ENCODE results near the gene SGCE.

Gene SGCE

GRCh38 chr7:94623820-94624219 is 32.1 kb downstream of the SGCE start:
- Histone ChIP-seq H3K27me3 (ENCODE audit: control insufficient read depth, insufficient read depth, low read length) (no peaks in the 10 kb centered on the region), H3K4me3 (ENCODE audit: low read length) (no peak overlapping the region), H3K36me3 (ENCODE audit: control insufficient read depth, insufficient read depth, low read length) (no peaks in the 10 kb centered on the region), H3K27ac (ENCODE audit: low read length) (no peak overlapping the region), H3K4me1 (ENCODE audit: control insufficient read depth, insufficient read depth, low read length) (no peaks in the 10 kb centered on the region), H3K9me3 (ENCODE audit: control insufficient read depth, insufficient read depth, low read length) (no peaks in the 10 kb centered on the region)
- DNase-seq (ENCODE audit: low read depth, low spot score): no peak
- WGBS (ENCODE audit: insufficient coverage, insufficient read length): no CpG with 5 or more reads among the region's 3 CpGs

- H3K9me3 ChIP-seq (ENCODE audit: control insufficient read depth, insufficient read depth, low read length): no peaks in the 10 kb centered on the region
- no peak for DNase-seq (ENCODE audit: low read depth, low spot score)
- H3K4me3 ChIP-seq (ENCODE audit: low read length): no peak overlapping the region
- WGBS (ENCODE audit: insufficient coverage, insufficient read length): no CpG with 5 or more reads among the region's 2 CpGs
- no peaks in the 10 kb centered on the region for H3K4me1 ChIP-seq (ENCODE audit: control insufficient read depth, insufficient read depth, low read length)
- no peaks in the 10 kb centered on the region for H3K36me3 ChIP-seq (ENCODE audit: control insufficient read depth, insufficient read depth, low read length)
- no peaks in the 10 kb centered on the region for H3K27me3 ChIP-seq (ENCODE audit: control insufficient read depth, insufficient read depth, low read length)
- no peak overlapping the region for H3K27ac ChIP-seq (ENCODE audit: low read length)
Observed at GRCh38 chr7:94621120-94621519, 34.8 kb downstream of the SGCE start.

GRCh38 chr7:94620703-94621118 is 35.2 kb downstream of the SGCE start:
- no peak overlapping the region for H3K27ac ChIP-seq (ENCODE audit: low read length)
- H3K27me3 ChIP-seq (ENCODE audit: control insufficient read depth, insufficient read depth, low read length): no peaks in the 10 kb centered on the region
- H3K36me3 ChIP-seq (ENCODE audit: control insufficient read depth, insufficient read depth, low read length): no peaks in the 10 kb centered on the region
- no peak overlapping the region for H3K4me3 ChIP-seq (ENCODE audit: low read length)
- no peaks in the 10 kb centered on the region for H3K9me3 ChIP-seq (ENCODE audit: control insufficient read depth, insufficient read depth, low read length)
- DNase-seq (ENCODE audit: low read depth, low spot score): no peak
- H3K4me1 ChIP-seq (ENCODE audit: control insufficient read depth, insufficient read depth, low read length): no peaks in the 10 kb centered on the region
- WGBS (ENCODE audit: insufficient coverage, insufficient read length): no CpG with 5 or more reads among the region's 2 CpGs

- no peak overlapping the region for H3K4me3 ChIP-seq (ENCODE audit: low read length)
- WGBS (ENCODE audit: insufficient coverage, insufficient read length): no CpG with 5 or more reads among the region's 1 CpG
- no peak overlapping the region for H3K27ac ChIP-seq (ENCODE audit: low read length)
- no peaks in the 10 kb centered on the region for H3K36me3 ChIP-seq (ENCODE audit: control insufficient read depth, insufficient read depth, low read length)
- DNase-seq (ENCODE audit: low read depth, low spot score): no peak
- no peaks in the 10 kb centered on the region for H3K4me1 ChIP-seq (ENCODE audit: control insufficient read depth, insufficient read depth, low read length)
- no peaks in the 10 kb centered on the region for H3K27me3 ChIP-seq (ENCODE audit: control insufficient read depth, insufficient read depth, low read length)
- no peaks in the 10 kb centered on the region for H3K9me3 ChIP-seq (ENCODE audit: control insufficient read depth, insufficient read depth, low read length)
Observed at GRCh38 chr7:94618126-94618525, 37.8 kb downstream of the SGCE start.

GRCh38 chr7:94616855-94617254 is 39.1 kb downstream of the SGCE start:
- Histone ChIP-seq H3K9me3 (ENCODE audit: control insufficient read depth, insufficient read depth, low read length) (no peaks in the 10 kb centered on the region), H3K27ac (ENCODE audit: low read length) (no peak overlapping the region), H3K4me3 (ENCODE audit: low read length) (no peak overlapping the region), H3K4me1 (ENCODE audit: control insufficient read depth, insufficient read depth, low read length) (no peaks in the 10 kb centered on the region), H3K27me3 (ENCODE audit: control insufficient read depth, insufficient read depth, low read length) (no peaks in the 10 kb centered on the region), H3K36me3 (ENCODE audit: control insufficient read depth, insufficient read depth, low read length) (no peaks in the 10 kb centered on the region)
- DNase-seq (ENCODE audit: low read depth, low spot score): no peak
- WGBS (ENCODE audit: insufficient coverage, insufficient read length): no CpG with 5 or more reads among the region's 3 CpGs

GRCh38 chr7:94615666-94616065 is 40.3 kb downstream of the SGCE start:
- Histone ChIP-seq H3K4me1 (ENCODE audit: control insufficient read depth, insufficient read depth, low read length) (no peaks in the 10 kb centered on the region), H3K27ac (ENCODE audit: low read length) (no peak overlapping the region), H3K4me3 (ENCODE audit: low read length) (no peak overlapping the region), H3K36me3 (ENCODE audit: control insufficient read depth, insufficient read depth, low read length) (no peaks in the 10 kb centered on the region), H3K9me3 (ENCODE audit: control insufficient read depth, insufficient read depth, low read length) (no peaks in the 10 kb centered on the region), H3K27me3 (ENCODE audit: control insufficient read depth, insufficient read depth, low read length) (no peaks in the 10 kb centered on the region)
- no peak for DNase-seq (ENCODE audit: low read depth, low spot score)
- WGBS (ENCODE audit: insufficient coverage, insufficient read length): no CpG with 5 or more reads among the region's 1 CpG

- Histone ChIP-seq H3K4me3 (ENCODE audit: low read length) (no peak overlapping the region), H3K36me3 (ENCODE audit: control insufficient read depth, insufficient read depth, low read length) (no peaks in the 10 kb centered on the region), H3K9me3 (ENCODE audit: control insufficient read depth, insufficient read depth, low read length) (no peaks in the 10 kb centered on the region), H3K27ac (ENCODE audit: low read length) (no peak overlapping the region), H3K27me3 (ENCODE audit: control insufficient read depth, insufficient read depth, low read length) (no peaks in the 10 kb centered on the region), H3K4me1 (ENCODE audit: control insufficient read depth, insufficient read depth, low read length) (no peaks in the 10 kb centered on the region)
- no peak for DNase-seq (ENCODE audit: low read depth, low spot score)
Observed at GRCh38 chr7:94612661-94613060, 43.3 kb downstream of the SGCE start.

- Histone ChIP-seq H3K4me3 (ENCODE audit: low read length) (no peak overlapping the region), H3K4me1 (ENCODE audit: control insufficient read depth, insufficient read depth, low read length) (no peaks in the 10 kb centered on the region), H3K27ac (ENCODE audit: low read length) (no peak overlapping the region), H3K27me3 (ENCODE audit: control insufficient read depth, insufficient read depth, low read length) (no peaks in the 10 kb centered on the region), H3K9me3 (ENCODE audit: control insufficient read depth, insufficient read depth, low read length) (no peaks in the 10 kb centered on the region), H3K36me3 (ENCODE audit: control insufficient read depth, insufficient read depth, low read length) (no peaks in the 10 kb centered on the region)
- WGBS (ENCODE audit: insufficient coverage, insufficient read length): no CpG with 5 or more reads among the region's 1 CpG
- no peak for DNase-seq (ENCODE audit: low read depth, low spot score)
Observed at GRCh38 chr7:94612253-94612652, 43.7 kb downstream of the SGCE start.

- DNase-seq (ENCODE audit: low read depth, low spot score): no peak
- no peak overlapping the region for H3K27ac ChIP-seq (ENCODE audit: low read length)
- no peaks in the 10 kb centered on the region for H3K9me3 ChIP-seq (ENCODE audit: control insufficient read depth, insufficient read depth, low read length)
- H3K36me3 ChIP-seq (ENCODE audit: control insufficient read depth, insufficient read depth, low read length): no peaks in the 10 kb centered on the region
- H3K4me3 ChIP-seq (ENCODE audit: low read length): no peak overlapping the region
- no peaks in the 10 kb centered on the region for H3K27me3 ChIP-seq (ENCODE audit: control insufficient read depth, insufficient read depth, low read length)
- WGBS (ENCODE audit: insufficient coverage, insufficient read length): no CpG with 5 or more reads among the region's 2 CpGs
- H3K4me1 ChIP-seq (ENCODE audit: control insufficient read depth, insufficient read depth, low read length): no peaks in the 10 kb centered on the region
Observed at GRCh38 chr7:94609561-94609960, 46.4 kb downstream of the SGCE start.

GRCh38 chr7:94605031-94605430 is 50.9 kb downstream of the SGCE start:
- DNase-seq (ENCODE audit: low read depth, low spot score): no peak
- WGBS (ENCODE audit: insufficient coverage, insufficient read length): no CpG with 5 or more reads among the region's 1 CpG
- H3K4me3 ChIP-seq (ENCODE audit: low read length): no peak overlapping the region

GRCh38 chr7:94602181-94602580 is 53.8 kb downstream of the SGCE start:
- Histone ChIP-seq H3K4me1 (ENCODE audit: control insufficient read depth, insufficient read depth, low read length) (no peaks in the 10 kb centered on the region), H3K36me3 (ENCODE audit: control insufficient read depth, insufficient read depth, low read length) (no peaks in the 10 kb centered on the region), H3K27me3 (ENCODE audit: control insufficient read depth, insufficient read depth, low read length) (no peaks in the 10 kb centered on the region), H3K4me3 (ENCODE audit: low read length) (no peak overlapping the region), H3K9me3 (ENCODE audit: control insufficient read depth, insufficient read depth, low read length) (no peaks in the 10 kb centered on the region), H3K27ac (ENCODE audit: low read length) (no peak overlapping the region)
- DNase-seq (ENCODE audit: low read depth, low spot score): no peak
- no CpG with 5 or more reads among the region's 1 CpG for WGBS (ENCODE audit: insufficient coverage, insufficient read length)

More at GRCh38 chr7:94605031-94605430, 50.9 kb downstream of the SGCE start:
- Histone ChIP-seq H3K4me1 (ENCODE audit: control insufficient read depth, insufficient read depth, low read length) (no peaks in the 10 kb centered on the region), H3K36me3 (ENCODE audit: control insufficient read depth, insufficient read depth, low read length) (no peaks in the 10 kb centered on the region), H3K9me3 (ENCODE audit: control insufficient read depth, insufficient read depth, low read length) (no peaks in the 10 kb centered on the region), H3K27me3 (ENCODE audit: control insufficient read depth, insufficient read depth, low read length) (no peaks in the 10 kb centered on the region), H3K27ac (ENCODE audit: low read length) (no peak overlapping the region)

Data from iPS DF 6.9 (cell line).